ENCODE measurements around the gene RAB3C. TPM values are rescaled to one million over a fixed set of nuclear protein-coding genes. Genes with fewer than 3 reads are reported as not detected.

Gene RAB3C
- total RNA-seq, 1 experiment from 2014 or later = not detected

DNA sequence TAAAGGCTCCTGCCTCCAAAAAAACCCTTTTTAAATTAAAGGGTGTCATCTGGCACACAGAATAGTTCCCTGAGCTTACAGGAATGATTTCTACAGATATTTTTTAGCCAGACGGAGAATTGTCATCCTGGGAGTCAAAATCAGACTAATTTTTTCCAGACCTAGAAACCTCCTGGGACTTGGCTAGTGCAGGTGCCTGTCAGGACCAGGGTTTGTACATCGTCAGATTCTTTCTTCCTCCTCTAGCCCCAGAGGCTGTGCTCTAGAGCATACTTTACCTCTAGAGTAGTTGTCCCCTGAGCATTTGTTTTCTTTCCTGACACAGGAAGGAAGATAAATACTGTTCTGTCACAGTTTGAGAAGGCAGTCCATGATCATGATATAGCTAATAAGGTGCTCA, 52.5 kb downstream of the RAB3C start:
- H3K36me3 ChIP-seq (ENCODE audit: control insufficient read depth, insufficient read depth, low read length) = no peaks in the 10 kb centered on the region
- intact Hi-C loops (cut with micrococcal nuclease; ENCODE audit: unreplicated experiment) = no loop called here
- H3K27me3 ChIP-seq (ENCODE audit: control insufficient read depth, insufficient read depth, low read length) = no peaks in the 10 kb centered on the region
- BruUV-seq (replicated peaks) = no TSS peak
- no peak overlapping the region for H3K4me3 ChIP-seq (ENCODE audit: low read depth in 2 of 2, low read length in 2 of 2)
- POLR2A ChIA-PET = no interaction called here
- ATAC-seq (no peak), DNase-seq (ENCODE audit: low read depth, low spot score) (no peak)
- CTCF ChIA-PET = no interaction called here
- in situ Hi-C loops (cut with HindIII; ENCODE audit: low pct_unique_long_range_greater_than_20kb, low sequenced_read_pairs) = no loop called here
- no peaks in the 10 kb centered on the region for H3K4me1 ChIP-seq (ENCODE audit: control insufficient read depth, insufficient read depth, low read length)
- no peak overlapping the region for H3K27ac ChIP-seq (ENCODE audit: low read length)
- TF ChIP-seq SIN3A (IDR thresholded peaks at IDR 0.05; ENCODE audit: borderline replicate concordance, insufficient read depth, low read depth, low read length) (no peak), TCF7L2 (IDR thresholded peaks at IDR 0.05; ENCODE audit: low read depth, low read length) (no peak), POLR2AphosphoS5 (IDR thresholded peaks at IDR 0.05; ENCODE audit: low read depth, low read length) (no peak)
- TF ChIP-seq, protein P1, sequence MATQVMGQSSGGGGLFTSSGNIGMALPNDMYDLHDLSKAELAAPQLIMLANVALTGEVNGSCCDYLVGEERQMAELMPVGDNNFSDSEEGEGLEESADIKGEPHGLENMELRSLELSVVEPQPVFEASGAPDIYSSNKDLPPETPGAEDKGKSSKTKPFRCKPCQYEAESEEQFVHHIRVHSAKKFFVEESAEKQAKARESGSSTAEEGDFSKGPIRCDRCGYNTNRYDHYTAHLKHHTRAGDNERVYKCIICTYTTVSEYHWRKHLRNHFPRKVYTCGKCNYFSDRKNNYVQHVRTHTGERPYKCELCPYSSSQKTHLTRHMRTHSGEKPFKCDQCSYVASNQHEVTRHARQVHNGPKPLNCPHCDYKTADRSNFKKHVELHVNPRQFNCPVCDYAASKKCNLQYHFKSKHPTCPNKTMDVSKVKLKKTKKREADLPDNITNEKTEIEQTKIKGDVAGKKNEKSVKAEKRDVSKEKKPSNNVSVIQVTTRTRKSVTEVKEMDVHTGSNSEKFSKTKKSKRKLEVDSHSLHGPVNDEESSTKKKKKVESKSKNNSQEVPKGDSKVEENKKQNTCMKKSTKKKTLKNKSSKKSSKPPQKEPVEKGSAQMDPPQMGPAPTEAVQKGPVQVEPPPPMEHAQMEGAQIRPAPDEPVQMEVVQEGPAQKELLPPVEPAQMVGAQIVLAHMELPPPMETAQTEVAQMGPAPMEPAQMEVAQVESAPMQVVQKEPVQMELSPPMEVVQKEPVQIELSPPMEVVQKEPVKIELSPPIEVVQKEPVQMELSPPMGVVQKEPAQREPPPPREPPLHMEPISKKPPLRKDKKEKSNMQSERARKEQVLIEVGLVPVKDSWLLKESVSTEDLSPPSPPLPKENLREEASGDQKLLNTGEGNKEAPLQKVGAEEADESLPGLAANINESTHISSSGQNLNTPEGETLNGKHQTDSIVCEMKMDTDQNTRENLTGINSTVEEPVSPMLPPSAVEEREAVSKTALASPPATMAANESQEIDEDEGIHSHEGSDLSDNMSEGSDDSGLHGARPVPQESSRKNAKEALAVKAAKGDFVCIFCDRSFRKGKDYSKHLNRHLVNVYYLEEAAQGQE (IDR thresholded peaks at IDR 0.05; ENCODE audit: insufficient read depth in 1 of 2, low read depth in 2 of 2, low read length in 1 of 2) = no peak
- TF ChIP-seq, protein P2, sequence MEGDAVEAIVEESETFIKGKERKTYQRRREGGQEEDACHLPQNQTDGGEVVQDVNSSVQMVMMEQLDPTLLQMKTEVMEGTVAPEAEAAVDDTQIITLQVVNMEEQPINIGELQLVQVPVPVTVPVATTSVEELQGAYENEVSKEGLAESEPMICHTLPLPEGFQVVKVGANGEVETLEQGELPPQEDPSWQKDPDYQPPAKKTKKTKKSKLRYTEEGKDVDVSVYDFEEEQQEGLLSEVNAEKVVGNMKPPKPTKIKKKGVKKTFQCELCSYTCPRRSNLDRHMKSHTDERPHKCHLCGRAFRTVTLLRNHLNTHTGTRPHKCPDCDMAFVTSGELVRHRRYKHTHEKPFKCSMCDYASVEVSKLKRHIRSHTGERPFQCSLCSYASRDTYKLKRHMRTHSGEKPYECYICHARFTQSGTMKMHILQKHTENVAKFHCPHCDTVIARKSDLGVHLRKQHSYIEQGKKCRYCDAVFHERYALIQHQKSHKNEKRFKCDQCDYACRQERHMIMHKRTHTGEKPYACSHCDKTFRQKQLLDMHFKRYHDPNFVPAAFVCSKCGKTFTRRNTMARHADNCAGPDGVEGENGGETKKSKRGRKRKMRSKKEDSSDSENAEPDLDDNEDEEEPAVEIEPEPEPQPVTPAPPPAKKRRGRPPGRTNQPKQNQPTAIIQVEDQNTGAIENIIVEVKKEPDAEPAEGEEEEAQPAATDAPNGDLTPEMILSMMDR (IDR thresholded peaks at IDR 0.05) = no peak
- H3K9me3 ChIP-seq (ENCODE audit: control insufficient read depth, insufficient read depth, low read depth, low read length) = no peaks in the 10 kb centered on the region

DNA sequence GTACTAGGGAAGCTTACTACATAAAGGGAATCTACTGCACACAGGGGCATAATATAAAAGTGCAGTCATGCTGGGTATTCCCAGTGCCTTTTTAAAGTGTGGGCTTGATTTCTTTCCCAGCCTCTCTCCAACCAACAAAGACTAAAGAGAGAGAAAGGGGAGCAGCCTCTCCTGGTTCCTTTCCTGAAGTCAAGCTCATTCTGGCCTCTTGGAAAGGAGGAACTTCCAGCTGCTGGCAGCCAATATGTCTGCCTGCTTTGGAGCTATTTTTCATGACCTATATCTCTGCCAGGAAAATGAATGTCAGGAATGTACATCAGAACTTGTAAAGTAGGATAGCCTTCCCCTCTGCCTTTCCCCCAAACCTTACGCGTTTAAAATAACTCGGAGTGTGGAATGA, 57.1 kb downstream of the RAB3C start:
- ChIA-PET CTCF (no interaction called here), POLR2A (no interaction called here)
- Histone ChIP-seq H3K36me3 (ENCODE audit: control insufficient read depth, insufficient read depth, low read length) (no peaks in the 10 kb centered on the region), H3K9me3 (ENCODE audit: control insufficient read depth, insufficient read depth, low read depth, low read length) (no peaks in the 10 kb centered on the region), H3K4me1 (ENCODE audit: control insufficient read depth, insufficient read depth, low read length) (no peaks in the 10 kb centered on the region), H3K4me3 (ENCODE audit: low read depth in 2 of 2, low read length in 2 of 2) (no peak overlapping the region), H3K27me3 (ENCODE audit: control insufficient read depth, insufficient read depth, low read length) (peaks cover 4% of the 10 kb centered on the region), H3K27ac (ENCODE audit: low read length) (no peak overlapping the region)
- BruUV-seq (replicated peaks) = no TSS peak
- in situ Hi-C loops (cut with HindIII; ENCODE audit: low pct_unique_long_range_greater_than_20kb, low sequenced_read_pairs) (no loop called here), intact Hi-C loops (cut with micrococcal nuclease; ENCODE audit: unreplicated experiment) (no loop called here)
- DNase-seq (ENCODE audit: low read depth, low spot score) (no peak), ATAC-seq (no peak)
- TF ChIP-seq TCF7L2 (IDR thresholded peaks at IDR 0.05; ENCODE audit: low read depth, low read length) (no peak), POLR2AphosphoS5 (IDR thresholded peaks at IDR 0.05; ENCODE audit: low read depth, low read length) (no peak), SIN3A (IDR thresholded peaks at IDR 0.05; ENCODE audit: borderline replicate concordance, insufficient read depth, low read depth, low read length) (no peak)
- TF ChIP-seq, protein P1 (IDR thresholded peaks at IDR 0.05; ENCODE audit: insufficient read depth in 1 of 2, low read depth in 2 of 2, low read length in 1 of 2) = no peak
- TF ChIP-seq, protein P2 (IDR thresholded peaks at IDR 0.05) = no peak

Measured in Panc1 (cell line).